Glutamatergic neuron (in vitro differentiated cells): ENCODE measurements around the gene OSGEP. TPM values are rescaled to one million over a fixed set of nuclear protein-coding genes. Genes with fewer than 3 reads are reported as not detected.

Experiments
- DNase-seq: peaks from one replicate; pipeline ENCODE4 v3.0.0; 2022
- H3K27ac Mint-ChIP-seq: one replicate; pipeline ENCODE4 v1.8.0; 2020; ENCODE audit warnings: mild to moderate bottlenecking, mixed read lengths, inconsistent platforms; ENCODE audit not compliant: unreplicated experiment
- H3K27me3 Mint-ChIP-seq: one replicate; pipeline ENCODE4 v1.8.0; 2020; ENCODE audit warnings: mild to moderate bottlenecking, moderate library complexity, mixed read lengths, inconsistent platforms; ENCODE audit not compliant: unreplicated experiment
- H3K36me3 Mint-ChIP-seq: one replicate; pipeline ENCODE4 v1.8.0; 2020; ENCODE audit warnings: mild to moderate bottlenecking, mixed read lengths, inconsistent platforms; ENCODE audit not compliant: unreplicated experiment
- H3K4me1 Mint-ChIP-seq: one replicate; pipeline ENCODE4 v1.8.0; 2020; ENCODE audit warnings: mild to moderate bottlenecking, low read depth, mixed read lengths, inconsistent platforms; ENCODE audit not compliant: unreplicated experiment
- H3K4me3 Mint-ChIP-seq: one replicate; pipeline ENCODE4 v1.8.0; 2020; ENCODE audit warnings: mild to moderate bottlenecking, mixed read lengths, inconsistent platforms; ENCODE audit not compliant: unreplicated experiment
- H3K9me3 Mint-ChIP-seq: one replicate; pipeline ENCODE4 v1.8.0; 2020; ENCODE audit warnings: mild to moderate bottlenecking, moderate library complexity, mixed read lengths, inconsistent platforms; ENCODE audit not compliant: unreplicated experiment
- CTCF ChIP-seq: fragments of 200-600 bp; sonication (generic); IDR thresholded peaks from one replicate; pipeline ENCODE4 v1.5.0; 2021; ENCODE audit not compliant: partially characterized antibody, unreplicated experiment
- total RNA-seq: library from RNA; stranded (reverse); fragmentation: NEBNext Ultra II Directional; extraction: Animal tissue kit (Norgen Biotek cat#: 25700); gene quantifications from one replicate; pipeline ENCODE4 v1.2.1, GENCODE V29; 2021; ENCODE audit not compliant: unreplicated experiment

The OSGEP gene
- total RNA-seq, 1 donor from 2014 or later, result 65.0 TPM

- Mint-ChIP-seq H3K4me3 (no peak overlapping the region), H3K27ac (no peak overlapping the region), H3K27me3 (no peaks in the 10 kb centered on the region), H3K4me1 (no peaks in the 10 kb centered on the region), H3K9me3 (peaks cover 4% of the 10 kb centered on the region), H3K36me3 (no peaks in the 10 kb centered on the region)
- TF ChIP-seq CTCF, result no peak
- no peak for DNase-seq
Measured at GRCh38 chr14:20421267-20421666, 33.3 kb downstream of the OSGEP start.

GRCh38 chr14:20419419-20419818 lies 35.2 kb downstream of the OSGEP start:
- no peak for TF ChIP-seq CTCF
- Mint-ChIP-seq H3K27me3 (no peaks in the 10 kb centered on the region), H3K36me3 (no peaks in the 10 kb centered on the region), H3K4me1 (no peaks in the 10 kb centered on the region), H3K27ac (no peak overlapping the region), H3K9me3 (peaks cover 4% of the 10 kb centered on the region), H3K4me3 (no peak overlapping the region)
- no peak for DNase-seq

GRCh38 chr14:20418501-20418909 lies 36.1 kb downstream of the OSGEP start:
- peaks cover 6% of the 10 kb centered on the region for H3K9me3 Mint-ChIP-seq
- no peak for DNase-seq
- H3K4me3 Mint-ChIP-seq, result no peak overlapping the region
- H3K4me1 Mint-ChIP-seq, result no peaks in the 10 kb centered on the region
- no peaks in the 10 kb centered on the region for H3K27me3 Mint-ChIP-seq
- no peak overlapping the region for H3K27ac Mint-ChIP-seq
- TF ChIP-seq CTCF, result no peak
- no peaks in the 10 kb centered on the region for H3K36me3 Mint-ChIP-seq

- Mint-ChIP-seq H3K27me3 (no peaks in the 10 kb centered on the region), H3K27ac (no peak overlapping the region), H3K4me1 (no peaks in the 10 kb centered on the region), H3K9me3 (peaks cover 6% of the 10 kb centered on the region), H3K36me3 (no peaks in the 10 kb centered on the region), H3K4me3 (no peak overlapping the region)
- no peak for DNase-seq
- no peak for TF ChIP-seq CTCF
Measured at GRCh38 chr14:20417250-20418186, 37.1 kb downstream of the OSGEP start.

- Mint-ChIP-seq H3K27ac (no peak overlapping the region), H3K4me3 (no peak overlapping the region), H3K27me3 (no peaks in the 10 kb centered on the region), H3K36me3 (no peaks in the 10 kb centered on the region), H3K4me1 (no peaks in the 10 kb centered on the region), H3K9me3 (peaks cover 6% of the 10 kb centered on the region)
- no peak for DNase-seq
- TF ChIP-seq CTCF, result no peak
Measured at GRCh38 chr14:20416223-20416622, 38.4 kb downstream of the OSGEP start.
